Transverse colon (tissue), 4 donors: ENCODE measurements around the gene PASK. TPM values are rescaled to one million over a fixed set of nuclear protein-coding genes. Genes with fewer than 3 reads are reported as not detected.

Experiments
- DNase-seq: peaks from one replicate; pipeline ENCODE4 v3.0.0-alpha.2; 2019
- H3K27ac ChIP-seq, 4 donors: fragments of 200-600 bp; sonication (generic); 2 replicates each; pipeline ENCODE4 v1.5.1; 2016 to 2018; ENCODE audit warnings: inconsistent platforms in 4 of 4
- H3K27me3 ChIP-seq: fragments of 200-600 bp; sonication (generic); 2 replicates; pipeline ENCODE4 v1.5.1; 2017; ENCODE audit warnings: inconsistent platforms
- H3K36me3 ChIP-seq, 4 donors: fragments of 200-600 bp; sonication (generic); 2 replicates each; pipeline ENCODE4 v1.5.1; 2017 to 2019; ENCODE audit warnings: inconsistent platforms in 4 of 4
- H3K4me1 ChIP-seq, 4 donors: fragments of 200-600 bp; sonication (generic); 2 replicates each; pipeline ENCODE4 v1.5.1; 2017 to 2020; ENCODE audit warnings: inconsistent platforms in 4 of 4
- H3K4me3 ChIP-seq, 4 donors: fragments of 200-600 bp; sonication (generic); 1 replicate in 1 of 4; 2 replicates in 3 of 4; pipeline versions ENCODE4 v1.5.1 to v1.6.1; 2017 to 2019; ENCODE audit warnings: inconsistent platforms in 4 of 4
- H3K9me3 ChIP-seq, 2 donors: fragments of 200-600 bp; sonication (generic); 2 replicates each; pipeline ENCODE4 v1.5.1; 2017 to 2019; ENCODE audit warnings: inconsistent platforms in 2 of 2
- CTCF ChIP-seq, 5 experiments: fragments of 200-600 bp in 3 of 5; fragments of 450-650 bp in 2 of 5; sonication (generic) in 3 of 5; IDR thresholded peaks; 1 replicate in 2 of 5; 2 replicates in 3 of 5; pipeline ENCODE4 v1.5.1; 2016 to 2017; ENCODE audit warnings: antibody characterized with exemption in 5 of 5, inconsistent platforms in 3 of 5, mild to moderate bottlenecking in 2 of 5, moderate library complexity in 1 of 5
- EP300 ChIP-seq: sonication (generic); formaldehyde crosslinking; IDR thresholded peaks from one replicate; pipeline ENCODE4 v1.6.1; 2017; ENCODE audit warnings: antibody characterized with exemption, low read depth
- POLR2A ChIP-seq: fragments of 450-650 bp; IDR thresholded peaks from one replicate; pipeline ENCODE4 v1.6.1; 2016; ENCODE audit warnings: antibody characterized with exemption, mild to moderate bottlenecking, moderate library complexity
- POLR2AphosphoS5 ChIP-seq, 3 donors: sonication (generic); formaldehyde crosslinking; IDR thresholded peaks; one replicate each; pipeline ENCODE4 v1.6.1; 2016; ENCODE audit warnings: antibody characterized with exemption in 3 of 3
- WGBS, 2 donors: methylation state at CpG; one replicate each; pipeline ENCODE4 v1.1.5; 2018; ENCODE audit warnings: low coverage in 1 of 2; 5-methylcytosine and 5-hydroxymethylcytosine counted together
- in situ Hi-C, 4 donors: fragments of 200-750 bp; cut with MboI; loops; one replicate each; pipeline versions ENCODE4 v1.15.0 to v1.15.1; 2017; ENCODE audit warnings: low sequenced_read_pairs in 3 of 4, low pct_ligation_motif_present in 1 of 4, low pct_unique_long_range_greater_than_20kb in 1 of 4
- intact Hi-C: fragments of 100-400 bp; cut with DNase I; formaldehyde crosslinking; loops from one replicate; pipeline ENCODE4 v1.15.1; 2023; ENCODE audit warnings: low total_unique reads
- total RNA-seq, 4 donors: library from RNA; depleted of rRNA; stranded (reverse); fragments of >200 nt; gene quantifications; one replicate each; pipeline ENCODE4 v1.1.0, GENCODE V29; 2016

PASK gene
- total RNA-seq, 4 donors from 2014 or later, result 7.0 to 35.2 (median 19.1) TPM

- no peak for TF ChIP-seq EP300
- TF ChIP-seq CTCF (IDR thresholded peaks at IDR 0.05), result no peak
- no peak for TF ChIP-seq POLR2A
- no peak for TF ChIP-seq POLR2AphosphoS5 (IDR thresholded peaks at IDR 0.05)
- Histone ChIP-seq H3K36me3 (no peaks in the 10 kb centered on the region), H3K4me3 (no peak overlapping the region), H3K27ac (no peak overlapping the region), H3K9me3 (no peaks in the 10 kb centered on the region), H3K4me1 (peaks cover 0 to 6% (median 3%) of the 10 kb centered on the region in 4 donors), H3K27me3 (no peaks in the 10 kb centered on the region)
- in situ Hi-C loops, result no loop called here
- 97% methylated on average over 10 of the region's 10 CpGs; no CpG with 5 or more reads in 1 of the 2 donors for WGBS, 2 donors
- DNase-seq, result no peak
- intact Hi-C loops, result no loop called here
Measured at GRCh38 chr2:241133436-241133820, 15.8 kb downstream of the PASK start.

- Histone ChIP-seq H3K27ac (no peak overlapping the region), H3K27me3 (no peaks in the 10 kb centered on the region), H3K9me3 (no peaks in the 10 kb centered on the region), H3K36me3 (no peaks in the 10 kb centered on the region), H3K4me3 (no peak overlapping the region), H3K4me1 (peaks cover 0 to 6% (median 3%) of the 10 kb centered on the region in 4 donors)
- intact Hi-C loops, result no loop called here
- WGBS, 2 donors, result 92% methylated on average over 14 of the region's 14 CpGs; no CpG with 5 or more reads in 1 of the 2 donors
- in situ Hi-C loops, result no loop called here
- DNase-seq, result no peak
- TF ChIP-seq POLR2AphosphoS5 (IDR thresholded peaks at IDR 0.05), result no peak
- TF ChIP-seq CTCF (IDR thresholded peaks at IDR 0.05), result no peak
- no peak for TF ChIP-seq POLR2A
Measured at GRCh38 chr2:241132538-241133435, 16.5 kb downstream of the PASK start.

- no peak for DNase-seq
- Histone ChIP-seq H3K4me1 (peaks cover 0 to 6% (median 3%) of the 10 kb centered on the region in 4 donors), H3K4me3 (no peak overlapping the region), H3K27ac (no peak overlapping the region), H3K36me3 (no peaks in the 10 kb centered on the region), H3K27me3 (no peaks in the 10 kb centered on the region), H3K9me3 (no peaks in the 10 kb centered on the region)
- TF ChIP-seq POLR2A (no peak), POLR2AphosphoS5 (IDR thresholded peaks at IDR 0.05) (no peak), EP300 (no peak), CTCF (IDR thresholded peaks at IDR 0.05) (no peak)
- in situ Hi-C loops, result no loop called here
- intact Hi-C loops, result no loop called here
- WGBS, 2 donors, result 83 to 92% methylated on average over 2 to 7 of the region's 7 CpGs
Measured at GRCh38 chr2:241131531-241131930, 17.7 kb downstream of the PASK start.

- Histone ChIP-seq H3K27ac (no peak overlapping the region), H3K4me3 (no peak overlapping the region), H3K4me1 (no peaks in the 10 kb centered on the region), H3K36me3 (no peaks in the 10 kb centered on the region), H3K27me3 (no peaks in the 10 kb centered on the region), H3K9me3 (no peaks in the 10 kb centered on the region)
- 93% methylated on average over 16 of the region's 16 CpGs; no CpG with 5 or more reads in 1 of the 2 donors for WGBS, 2 donors
- intact Hi-C loops, result no loop called here
- TF ChIP-seq EP300 (no peak), POLR2AphosphoS5 (IDR thresholded peaks at IDR 0.05) (no peak), POLR2A (no peak), CTCF (IDR thresholded peaks at IDR 0.05) (no peak)
- in situ Hi-C loops, result no loop called here
- DNase-seq, result no peak
Measured at GRCh38 chr2:241130316-241130715, 19.0 kb downstream of the PASK start.
